Measurements from ENCODE around the gene HEPN1. TPM values are rescaled to one million over a fixed set of nuclear protein-coding genes. Genes with fewer than 3 reads are reported as not detected.
A peak's percentile ranks its signal among the peaks of the same experiment; 100 is the strongest.

HEPN1 gene
- total and polyA plus RNA-seq, 9 of the 15 experiments (the other 6 are each of a cell fraction or from before 2014, with no cell fraction given), result not detected

GRCh38 chr11:124953753-124954589 lies 34.9 kb downstream of the HEPN1 start, which contains the start of gene CCDC15 (continued):
- no peak for TF ChIP-seq CUX1 (CRISPR knock-in tag; IDR thresholded peaks at IDR 0.05)
- TF ChIP-seq SMC3 (conservative IDR thresholded peaks at IDR 0.05; ENCODE audit: insufficient read depth, low read depth, low read length), result no peak
- TF ChIP-seq ZNF133 (CRISPR knock-in tag; IDR thresholded peaks at IDR 0.05), result no peak
- TF ChIP-seq MEF2A (IDR thresholded peaks at IDR 0.05; ENCODE audit: control insufficient read depth, low read depth, low read length), result no peak
- no peak for TF ChIP-seq ZNF668 (CRISPR knock-in tag; IDR thresholded peaks at IDR 0.05)
- peak; percentile 77; the same call in 1 of the 2 replicates for TF ChIP-seq AFF4 (CRISPR knock-in tag; IDR thresholded peaks at IDR 0.05)
- no peak for TF ChIP-seq RBM34 (IDR thresholded peaks at IDR 0.05; ENCODE audit: borderline replicate concordance, insufficient read depth, low read length)
- no peak for TF ChIP-seq HES1 (IDR thresholded peaks at IDR 0.05; ENCODE audit: low read depth)
- peak; percentile 24 for TF ChIP-seq ASH1L (IDR thresholded peaks at IDR 0.05; ENCODE audit: borderline replicate concordance, low read depth, partially characterized antibody)
- TF ChIP-seq THRB (CRISPR knock-in tag; conservative IDR thresholded peaks at IDR 0.05), result peak; percentile 41; the same call in 1 of the 2 replicates

Data from K562 (cell line).